LNCAP (cell line): ENCODE data around the gene TRAF5.

Source experiments
- CTCF ChIP-seq: fragments of 450-650 bp; IDR thresholded peaks from 2 replicates; pipeline ENCODE4 v1.5.1; 2017; ENCODE audit warnings: mild to moderate bottlenecking

Gene TRAF5

GRCh38 chr1:211352985-211353515 is 26.4 kb downstream of the TRAF5 start:
- peak; percentile 96 for TF ChIP-seq CTCF

- TF ChIP-seq CTCF, result no peak
These were observed 27.1 kb downstream of the TRAF5 start for GRCh38 chr1:211353562-211354212.

GRCh38 chr1:211355873-211356272 is 29.2 kb downstream of the TRAF5 start:
- TF ChIP-seq CTCF, result no peak

- TF ChIP-seq CTCF, result no peak
These were observed 30.2 kb downstream of the TRAF5 start for GRCh38 chr1:211356723-211357407.

GRCh38 chr1:211358685-211359084 is 32.1 kb downstream of the TRAF5 start:
- no peak for TF ChIP-seq CTCF

- TF ChIP-seq CTCF, result no peak
These were observed 33.2 kb downstream of the TRAF5 start for GRCh38 chr1:211359876-211360275.

- no peak for TF ChIP-seq CTCF
These were observed 34.6 kb downstream of the TRAF5 start for GRCh38 chr1:211361202-211361601.
